GM12878 (cell line): ENCODE results near the gene TRIM50. TPM values are rescaled to one million over a fixed set of nuclear protein-coding genes. Genes with fewer than 3 reads are reported as not detected.
"Not testable (repeated sequence)": the region's sequence is repeated elsewhere in the genome, so short reads cannot be mapped to it uniquely, and the experiment has no call there.

Source experiments
- ATAC-seq: fragments of 200-7000 bp; cut with Tn5 transposase; 3 replicates; pipeline ENCODE4 v1.9.1; 2020; ENCODE audit warnings: mild to moderate bottlenecking, moderate library complexity
- BruUV-seq: library from RNA; stranded (reverse); fragments of 400-500 nt; replicated peaks from 2 replicates; lab custom pipeline; 2021; lab: Mats Ljungman, UMichigan
- CTCF ChIA-PET: fragments of 300-600 bp; sonication (Branson Sonifier 250); formaldehyde crosslinking; extraction: SDS; loops from one replicate; lab custom pipeline; 2021; ENCODE audit warnings: inconsistent platforms; lab: Yijun Ruan, JAX
- POLR2A ChIA-PET: fragments of 350-600 bp; formaldehyde crosslinking; extraction: SDS; loops from one replicate; lab custom pipeline; 2021; ENCODE audit warnings: inconsistent platforms; lab: Charles Lee
- RAD21 ChIA-PET: fragments of 300-600 bp; sonication (Branson Sonifier 250); formaldehyde crosslinking; loops from one replicate; lab custom pipeline; 2023; ENCODE audit warnings: antibody characterized with exemption; ENCODE audit not compliant: unreplicated experiment; lab: Charles Lee
- SMC1A ChIA-PET: fragments of 300-600 bp; sonication (Branson Sonifier 250); formaldehyde crosslinking; loops from one replicate; lab custom pipeline; 2023; ENCODE audit not compliant: unreplicated experiment, uncharacterized antibody; lab: Charles Lee
- DNase-seq: peaks from one replicate; pipeline ENCODE4 v3.0.0-alpha.2; 2011; ENCODE audit warnings: low read depth, low spot score
- FAIRE-seq: peaks from 3 replicates; lab custom pipeline; 2011; peaks lifted over from hg19 to GRCh38; lab: Jason Lieb, UNC
- H2AFZ ChIP-seq: 2 replicates; pipeline ENCODE4 v1.6.0; 2011; ENCODE audit warnings: low read depth, low read length, control low read depth; ENCODE audit not compliant: control insufficient read depth
- H3K27ac ChIP-seq: 2 replicates; pipeline ENCODE4 v1.5.1; 2011; ENCODE audit warnings: control low read depth; ENCODE audit not compliant: control insufficient read depth, insufficient read depth
- H3K27me3 ChIP-seq, 2 experiments: replicated peaks in 1 of 2; 2 replicates each; pipeline versions ENCODE4 v1.6.0 to v1.6.1; 2011; ENCODE audit warnings: low read length in 1 of 2; ENCODE audit not compliant: control insufficient read depth in 2 of 2, insufficient read depth in 2 of 2
- H3K36me3 ChIP-seq, 2 experiments: 2 replicates each; pipeline ENCODE4 v1.5.1; 2011; ENCODE audit warnings: low read length in 1 of 2; ENCODE audit not compliant: control insufficient read depth in 2 of 2, insufficient read depth in 2 of 2
- H3K4me1 ChIP-seq: 2 replicates; pipeline ENCODE4 v1.6.1; 2011; ENCODE audit warnings: mild to moderate bottlenecking, low read length, moderate library complexity, mixed read lengths; ENCODE audit not compliant: control insufficient read depth, insufficient read depth
- H3K4me2 ChIP-seq: 2 replicates; pipeline ENCODE4 v1.6.0; 2011; ENCODE audit warnings: control low read depth; ENCODE audit not compliant: control insufficient read depth, insufficient read depth
- H3K4me3 ChIP-seq: fragments of 200-600 bp; sonication (generic); 2 replicates; pipeline ENCODE4 v1.5.1; 2016
- H3K79me2 ChIP-seq: 2 replicates; pipeline ENCODE4 v1.6.0; 2011; ENCODE audit warnings: low read length; ENCODE audit not compliant: control insufficient read depth, insufficient read depth
- H3K9ac ChIP-seq: 2 replicates; pipeline ENCODE4 v1.8.0; 2011; ENCODE audit warnings: low read length, control low read depth, mixed read lengths; ENCODE audit not compliant: control insufficient read depth, insufficient read depth
- H3K9me3 ChIP-seq: replicated peaks from 3 replicates; pipeline ENCODE4 v1.5.1; 2011; ENCODE audit warnings: mild to moderate bottlenecking, low read length; ENCODE audit not compliant: control insufficient read depth, insufficient read depth
- H4K20me1 ChIP-seq: 2 replicates; pipeline ENCODE4 v1.6.0; 2011; ENCODE audit not compliant: control insufficient read depth, insufficient read depth
- TARDBP ChIP-seq: IDR thresholded peaks from 2 replicates; pipeline ENCODE4 v1.6.1; 2016; ENCODE audit warnings: borderline replicate concordance
- WGBS: methylation state at CpG from one replicate; pipeline ENCODE4 v1.1.6; 2016; ENCODE audit warnings: low lambda C conversion rate; ENCODE audit not compliant: insufficient replicate concordance, insufficient coverage; ENCODE audit errors: missing lambda C conversion rate; 5-methylcytosine and 5-hydroxymethylcytosine counted together
- in situ Hi-C: fragments of 300-500 bp; cut with MboI; formaldehyde crosslinking; loops from 9 replicates; pipeline ENCODE4 v1.14.3; 2018; ENCODE audit warnings: mixed read lengths
- intact Hi-C: fragments of 100-400 bp; cut with micrococcal nuclease; formaldehyde crosslinking; loops from one replicate; pipeline ENCODE4 v1.14.2; 2022; ENCODE audit not compliant: unreplicated experiment
- polyA plus RNA-seq, 11 experiments: library from polyadenylated mRNA; depleted of rRNA in 4 of 11; unstranded in 6 of 11; stranded (reverse) in 5 of 11; fragments of >200 nt; fragmentation: Nextera tagmentation in 4 of 11; fragmentation: Illumina TruSeq in 1 of 11; extraction: Ambion mirVana in 4 of 11; extraction: Trizol in 1 of 11; gene quantifications; 1 replicate in 1 of 11; 2 replicates in 10 of 11; pipeline versions ENCODE4 v1.2.1 to v1.2.3, GENCODE V29; 2011 to 2016; ENCODE audit warnings: inconsistent platforms in 2 of 11, missing spikeins in 2 of 11, low read depth in 1 of 11
- total RNA-seq, 4 experiments: library from RNA; depleted of rRNA in 3 of 4; stranded (reverse); fragments of >200 nt in 3 of 4; fragmentation: Illumina TruSeq in 1 of 4; extraction: Trizol in 1 of 4; gene quantifications; 2 replicates each; pipeline versions ENCODE4 v1.2.1 to v1.2.3, GENCODE V29; 2013 to 2021

The TRIM50 gene
- total and polyA plus RNA-seq, 10 of the 15 experiments (the other 5 are each of a cell fraction or from before 2014, with no cell fraction given): not detected

- in situ Hi-C loops (no loop called here), intact Hi-C loops (no loop called here)
- ChIA-PET RAD21 (no interaction called here), POLR2A (interaction anchor here (0.5 kb wide), 1 partner anchor 363 kb away, joined by 5 read pairs; no protein-coding TSS in a partner anchor), CTCF (no interaction called here), SMC1A (no interaction called here)
- H4K20me1 ChIP-seq: no peaks in the 10 kb centered on the region
- DNase-seq (no peak), ATAC-seq (no peak), FAIRE-seq (no peak)
- whole genome bisulfite sequencing: 82% methylated on average over 41 of the region's 48 CpGs
- no peak overlapping the region for H2AFZ ChIP-seq
- no peak overlapping the region for H3K9ac ChIP-seq
- no peak overlapping the region for H3K4me2 ChIP-seq
- H3K27ac ChIP-seq: no peak overlapping the region
- H3K79me2 ChIP-seq: peaks cover 10% of the 10 kb centered on the region
- no peaks in the 10 kb centered on the region; the same call in 1 of the 2 replicates for H3K4me1 ChIP-seq
- H3K36me3 ChIP-seq: no peaks in the 10 kb centered on the region
- no TSS peak for BruUV-seq
- H3K4me3 ChIP-seq: no peak overlapping the region
- no peak for TF ChIP-seq TARDBP
- TF ChIP-seq, all 136 proteins: peak for 0
- Histone ChIP-seq H3K9me3 (no peaks in the 10 kb centered on the region), H3K27me3 (no peaks in the 10 kb centered on the region)
These were observed 14.9 kb downstream of the TRIM50 start for GRCh38 chr7:73312831-73313520.

- H3K9me3 ChIP-seq, H3K4me1 ChIP-seq, SMC1A ChIA-PET, H3K27ac ChIP-seq, in situ Hi-C loops, FAIRE-seq, BruUV-seq, intact Hi-C loops, H2AFZ ChIP-seq, H3K9ac ChIP-seq, H3K4me3 ChIP-seq, RAD21 ChIA-PET, H3K4me2 ChIP-seq, H3K36me3 ChIP-seq, POLR2A ChIA-PET, DNase-seq, CTCF ChIA-PET, ATAC-seq, H3K27me3 ChIP-seq, H4K20me1 ChIP-seq: not testable (repeated sequence)
- 100% methylated on average over 5 of the region's 7 CpGs for WGBS
- H3K79me2 ChIP-seq: peaks cover 21% of the 10 kb centered on the region
These were observed 16.5 kb downstream of the TRIM50 start for GRCh38 chr7:73311421-73311820.
